PFSK-1 (cell line): ENCODE measurements around the gene INPP5D.

Experiments
- FOXP2 ChIP-seq: optimal IDR thresholded peaks from 2 replicates; pipeline ENCODE3; 2011; ENCODE audit warnings: borderline replicate concordance, control low read depth, inconsistent platforms; ENCODE audit not compliant: insufficient read depth; ENCODE audit errors: extremely low read length, extremely low read depth
- POLR2AphosphoS5 ChIP-seq: IDR thresholded peaks from 2 replicates; pipeline ENCODE4 v1.6.1; 2012; ENCODE audit warnings: low read depth, mild to moderate bottlenecking, control low read depth, low read length, moderate library complexity
- SIN3A ChIP-seq: IDR thresholded peaks from 2 replicates; pipeline ENCODE4 v1.6.1; 2012; ENCODE audit warnings: mild to moderate bottlenecking, low read length, moderate library complexity, borderline replicate concordance; ENCODE audit not compliant: insufficient read depth
- TAF1 ChIP-seq: IDR thresholded peaks from 2 replicates; pipeline ENCODE4 v1.6.1; 2012; ENCODE audit warnings: low read length, control low read depth, borderline replicate concordance; ENCODE audit not compliant: insufficient read depth
- TF ChIP-seq, protein P1 (sequence below), 2 experiments: IDR thresholded peaks; 2 replicates each; pipeline versions ENCODE4 v1.6.1 to v1.8.0; 2011 to 2012; ENCODE audit warnings: low read depth in 2 of 2, low read length in 2 of 2, control low read depth in 1 of 2, inconsistent platforms in 1 of 2, mild to moderate bottlenecking in 1 of 2, moderate library complexity in 1 of 2; ENCODE audit not compliant: insufficient read depth in 1 of 2

INPP5D gene

DNA sequence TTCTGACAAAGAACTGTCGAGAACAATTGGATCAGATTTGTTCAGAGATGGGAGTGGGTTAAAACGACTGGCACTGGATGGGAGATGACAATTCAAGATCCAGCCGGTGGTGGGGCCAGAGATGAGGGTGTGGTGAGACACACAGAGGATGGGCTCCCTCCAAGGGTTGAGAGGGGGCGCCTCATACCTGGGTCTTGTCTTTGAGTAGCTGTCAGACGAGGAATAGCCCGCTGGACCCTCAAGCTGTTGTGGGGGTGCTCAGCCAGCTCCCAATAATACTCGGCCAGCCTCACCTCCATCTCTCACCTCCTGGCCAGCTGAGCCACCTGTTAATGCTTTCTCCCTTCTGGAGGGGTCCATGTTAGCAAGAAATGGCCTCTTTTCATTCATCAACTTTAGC is 14.0 kb downstream of the INPP5D start:
- TF ChIP-seq SIN3A (no peak), POLR2AphosphoS5 (no peak), TAF1 (no peak), FOXP2 (no peak)
- TF ChIP-seq, protein P1, sequence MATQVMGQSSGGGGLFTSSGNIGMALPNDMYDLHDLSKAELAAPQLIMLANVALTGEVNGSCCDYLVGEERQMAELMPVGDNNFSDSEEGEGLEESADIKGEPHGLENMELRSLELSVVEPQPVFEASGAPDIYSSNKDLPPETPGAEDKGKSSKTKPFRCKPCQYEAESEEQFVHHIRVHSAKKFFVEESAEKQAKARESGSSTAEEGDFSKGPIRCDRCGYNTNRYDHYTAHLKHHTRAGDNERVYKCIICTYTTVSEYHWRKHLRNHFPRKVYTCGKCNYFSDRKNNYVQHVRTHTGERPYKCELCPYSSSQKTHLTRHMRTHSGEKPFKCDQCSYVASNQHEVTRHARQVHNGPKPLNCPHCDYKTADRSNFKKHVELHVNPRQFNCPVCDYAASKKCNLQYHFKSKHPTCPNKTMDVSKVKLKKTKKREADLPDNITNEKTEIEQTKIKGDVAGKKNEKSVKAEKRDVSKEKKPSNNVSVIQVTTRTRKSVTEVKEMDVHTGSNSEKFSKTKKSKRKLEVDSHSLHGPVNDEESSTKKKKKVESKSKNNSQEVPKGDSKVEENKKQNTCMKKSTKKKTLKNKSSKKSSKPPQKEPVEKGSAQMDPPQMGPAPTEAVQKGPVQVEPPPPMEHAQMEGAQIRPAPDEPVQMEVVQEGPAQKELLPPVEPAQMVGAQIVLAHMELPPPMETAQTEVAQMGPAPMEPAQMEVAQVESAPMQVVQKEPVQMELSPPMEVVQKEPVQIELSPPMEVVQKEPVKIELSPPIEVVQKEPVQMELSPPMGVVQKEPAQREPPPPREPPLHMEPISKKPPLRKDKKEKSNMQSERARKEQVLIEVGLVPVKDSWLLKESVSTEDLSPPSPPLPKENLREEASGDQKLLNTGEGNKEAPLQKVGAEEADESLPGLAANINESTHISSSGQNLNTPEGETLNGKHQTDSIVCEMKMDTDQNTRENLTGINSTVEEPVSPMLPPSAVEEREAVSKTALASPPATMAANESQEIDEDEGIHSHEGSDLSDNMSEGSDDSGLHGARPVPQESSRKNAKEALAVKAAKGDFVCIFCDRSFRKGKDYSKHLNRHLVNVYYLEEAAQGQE (IDR thresholded peaks at IDR 0.05; ENCODE audit: insufficient read depth in 1 of 2, low read depth in 2 of 2, low read length in 2 of 2): no peak

GRCh38 chr2:233075141-233075965 is 15.2 kb downstream of the INPP5D start:
- TF ChIP-seq TAF1 (no peak), FOXP2 (no peak), POLR2AphosphoS5 (no peak), SIN3A (no peak)
- TF ChIP-seq, protein P1 (IDR thresholded peaks at IDR 0.05; ENCODE audit: insufficient read depth in 1 of 2, low read depth in 2 of 2, low read length in 2 of 2): no peak

DNA sequence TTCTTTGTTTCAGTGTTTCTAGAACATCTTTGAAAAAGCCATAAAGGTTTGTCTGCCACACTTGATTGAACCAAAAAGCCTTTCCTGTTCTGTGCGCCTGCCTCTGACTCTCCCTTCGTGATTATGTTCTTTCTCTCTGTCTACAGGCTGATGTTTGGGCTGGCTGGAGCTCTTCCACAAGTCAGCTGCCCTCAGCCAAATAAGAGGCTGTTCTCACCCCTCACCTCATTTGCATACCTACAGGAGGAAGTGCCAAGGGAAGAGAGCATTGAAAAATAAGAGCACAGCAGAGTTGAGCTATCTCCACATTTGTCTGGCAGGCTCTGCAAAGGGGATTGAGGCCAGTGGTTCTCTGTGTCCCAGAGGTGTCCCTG is 15.8 kb downstream of the INPP5D start:
- TF ChIP-seq, protein P1 (IDR thresholded peaks at IDR 0.05; ENCODE audit: insufficient read depth in 1 of 2, low read depth in 2 of 2, low read length in 2 of 2): no peak
- TF ChIP-seq FOXP2: no peak
- no peak for TF ChIP-seq TAF1
- TF ChIP-seq SIN3A: no peak
- no peak for TF ChIP-seq POLR2AphosphoS5

GRCh38 chr2:233076749-233077148 is 16.6 kb downstream of the INPP5D start:
- TF ChIP-seq FOXP2 (no peak), POLR2AphosphoS5 (no peak), SIN3A (no peak), TAF1 (no peak)
- TF ChIP-seq, protein P1 (IDR thresholded peaks at IDR 0.05; ENCODE audit: insufficient read depth in 1 of 2, low read depth in 2 of 2, low read length in 2 of 2): no peak
